HepG2 (cell line): ENCODE data around the gene PLOD3. TPM values are rescaled to one million over a fixed set of nuclear protein-coding genes. Genes with fewer than 3 reads are reported as not detected.

ENCODE experiments used
- ASH2L ChIP-seq: fragments of 300-600, 200-600 bp; sonication (generic); IDR thresholded peaks from 2 replicates; pipeline ENCODE4 v1.7.0; 2017; ENCODE audit warnings: low read depth, mild to moderate bottlenecking, moderate library complexity, mixed read lengths, low read length; ENCODE audit not compliant: insufficient read length
- FOSL2 ChIP-seq: sonication (generic); formaldehyde crosslinking; IDR thresholded peaks from 2 replicates; pipeline ENCODE4 v1.4.0; 2020; ENCODE audit warnings: missing genetic modification reagents
- HDAC1 ChIP-seq: sonication (generic); formaldehyde crosslinking; IDR thresholded peaks from 2 replicates; pipeline ENCODE4 v1.5.1; 2020; ENCODE audit warnings: mild to moderate bottlenecking, missing genetic modification reagents
- HNF4G ChIP-seq, 2 experiments: sonication (generic) in 1 of 2; formaldehyde crosslinking in 1 of 2; IDR thresholded peaks; 2 replicates each; pipeline versions ENCODE4 v1.4.0 to v1.6.1; 2011 to 2020; ENCODE audit warnings: borderline replicate concordance in 2 of 2, low read depth in 2 of 2, mild to moderate bottlenecking in 2 of 2, low read length in 1 of 2, missing genetic modification reagents in 1 of 2, moderate library complexity in 1 of 2
- ISX ChIP-seq: sonication (generic); formaldehyde crosslinking; conservative IDR thresholded peaks from 2 replicates; pipeline ENCODE4 v1.5.0; 2020; ENCODE audit warnings: missing genetic modification reagents
- MED1 ChIP-seq: sonication (generic); formaldehyde crosslinking; IDR thresholded peaks from 2 replicates; pipeline ENCODE4 v1.4.0; 2020; ENCODE audit warnings: missing genetic modification reagents
- NCOR1 ChIP-seq: fragments of 200-600 bp; sonication (generic); IDR thresholded peaks from 2 replicates; pipeline ENCODE4 v1.7.0; 2017; ENCODE audit warnings: antibody characterized with exemption, low read length, borderline replicate concordance
- POLR2AphosphoS5 ChIP-seq: IDR thresholded peaks from 2 replicates; pipeline ENCODE4 v1.6.1; 2012; ENCODE audit warnings: low read depth, low read length
- TARDBP ChIP-seq: sonication (generic); formaldehyde crosslinking; IDR thresholded peaks from 2 replicates; pipeline ENCODE4 v1.8.0; 2022; ENCODE audit warnings: mild to moderate bottlenecking, missing genetic modification reagents
- THAP9 ChIP-seq: sonication (generic); formaldehyde crosslinking; IDR thresholded peaks from 2 replicates; pipeline ENCODE4; 2020; ENCODE audit warnings: missing genetic modification reagents, mild to moderate bottlenecking, borderline replicate concordance
- YY1 ChIP-seq: IDR thresholded peaks from 2 replicates; pipeline ENCODE4 v1.6.1; 2011; ENCODE audit warnings: low read length, low read depth, moderate library complexity, mild to moderate bottlenecking; ENCODE audit not compliant: insufficient read depth, insufficient replicate concordance
- ZNF281 ChIP-seq: sonication (generic); formaldehyde crosslinking; IDR thresholded peaks from 2 replicates; pipeline ENCODE4 v1.4.0; 2020; ENCODE audit warnings: missing genetic modification reagents, borderline replicate concordance
- polyA plus RNA-seq, 8 experiments: library from polyadenylated mRNA; depleted of rRNA in 3 of 8; stranded (reverse) in 7 of 8; unstranded in 1 of 8; fragments of >200 nt; fragmentation: Illumina TruSeq in 4 of 8; extraction: Trizol in 4 of 8; gene quantifications; 2 replicates each; pipeline versions ENCODE4 v1.2.1 to v1.2.3, GENCODE V29; 2011 to 2016; ENCODE audit warnings: low read depth in 4 of 8, missing spikeins in 1 of 8, mixed read lengths in 1 of 8; ENCODE audit not compliant: insufficient read depth in 1 of 8
- total RNA-seq, 5 experiments: library from RNA; depleted of rRNA; stranded (reverse); fragments of >200 nt; fragmentation: Illumina TruSeq; extraction: Trizol; gene quantifications; 2 replicates each; pipeline ENCODE4 v1.2.3, GENCODE V29; 2016; ENCODE audit warnings: low read depth in 1 of 5

The PLOD3 gene
- total and polyA plus RNA-seq, 2 of the 13 experiments (the other 11 are each of a cell fraction or from before 2014, with no cell fraction given): 65.8 to 67.4 TPM

- TF ChIP-seq THAP9 (CRISPR knock-in tag) (peak; percentile 25; the same call in 1 of the 2 replicates), POLR2AphosphoS5 (peak; percentile 34; the same call in 1 of the 2 replicates), ASH2L (peak; percentile 46), ZNF281 (CRISPR knock-in tag) (peak; percentile 86), FOSL2 (CRISPR knock-in tag) (peak; percentile 12; the same call in 1 of the 2 replicates), ISX (CRISPR knock-in tag) (no peak), HNF4G (IDR thresholded peaks at IDR 0.05; ENCODE audit: borderline replicate concordance, low read depth, low read length) (peak; percentile 46; the same call in 1 of the 2 replicates), HNF4G (CRISPR knock-in tag; IDR thresholded peaks at IDR 0.05; ENCODE audit: borderline replicate concordance, low read depth) (no peak), HDAC1 (CRISPR knock-in tag) (0 out of 2 replicates have a peak, but pooled peaks have one; percentile 40), TARDBP (peak; percentile 30; the same call in 1 of the 2 replicates), NCOR1 (0 out of 2 replicates have a peak, but pooled peaks have one; percentile 42), YY1 (peak; percentile 28), MED1 (CRISPR knock-in tag) (peak; percentile 52; the same call in 1 of the 2 replicates)
- TF ChIP-seq, all 625 proteins: peak for 50
Measured at GRCh38 chr7:101237206-101238067, 20.1 kb upstream of the PLOD3 start, which contains the start of gene CLDN15 (continued).
